HG02973 (cell line): ENCODE results near the gene RAB26.

Experiments
- ATAC-seq: cut with Tn5 transposase; IDR thresholded peaks from one replicate; pipeline ENCODE4 v1.9.1; 2021; ENCODE audit warnings: moderate library complexity; ENCODE audit not compliant: unreplicated experiment

RAB26 gene

GRCh38 chr16:2178321-2179106 is 30.1 kb downstream of the RAB26 start:
- no peak for ATAC-seq

GRCh38 chr16:2179107-2179501 is 30.7 kb downstream of the RAB26 start:
- no peak for ATAC-seq

- no peak for ATAC-seq
Measured at GRCh38 chr16:2179576-2179975, 31.2 kb downstream of the RAB26 start.

GRCh38 chr16:2180461-2180860 is 32.0 kb downstream of the RAB26 start:
- no peak for ATAC-seq

- ATAC-seq: no peak
Measured at GRCh38 chr16:2180962-2181923, 32.8 kb downstream of the RAB26 start.

GRCh38 chr16:2181952-2182351 is 33.5 kb downstream of the RAB26 start:
- ATAC-seq: no peak

- no peak for ATAC-seq
Measured at GRCh38 chr16:2183671-2184070, 35.2 kb downstream of the RAB26 start.

- no peak for ATAC-seq
Measured at GRCh38 chr16:2184346-2184745, 35.9 kb downstream of the RAB26 start.

GRCh38 chr16:2184962-2185361 is 36.5 kb downstream of the RAB26 start:
- ATAC-seq: no peak

GRCh38 chr16:2186064-2186463 is 37.6 kb downstream of the RAB26 start:
- no peak for ATAC-seq

- ATAC-seq: no peak
Measured at GRCh38 chr16:2186505-2186904, 38.1 kb downstream of the RAB26 start.

- ATAC-seq: no peak
Measured at GRCh38 chr16:2187212-2187611, 38.8 kb downstream of the RAB26 start.

GRCh38 chr16:2188395-2188794 is 40.0 kb downstream of the RAB26 start:
- no peak for ATAC-seq

GRCh38 chr16:2189252-2189893 is 40.9 kb downstream of the RAB26 start:
- ATAC-seq: no peak

GRCh38 chr16:2190002-2190658 is 41.7 kb downstream of the RAB26 start:
- ATAC-seq: no peak

- ATAC-seq: no peak
Measured at GRCh38 chr16:2190659-2191445, 42.4 kb downstream of the RAB26 start.

GRCh38 chr16:2191446-2191706 is 43.0 kb downstream of the RAB26 start:
- no peak for ATAC-seq

- no peak for ATAC-seq
Measured at GRCh38 chr16:2194166-2194834, 45.9 kb downstream of the RAB26 start.

GRCh38 chr16:2194852-2195321 is 46.5 kb downstream of the RAB26 start:
- no peak for ATAC-seq
